Effector CD8-positive, alpha-beta T cell (primary cell): ENCODE measurements around the gene EFNB3.

ENCODE experiments used
- DNase-seq: peaks from one replicate; lab custom pipeline; 2025; lab: John Stamatoyannopoulos, UW

EFNB3 gene

GRCh38 chr17:7697828-7698588, 7.0 kb upstream of the EFNB3 start:
- DNase-seq: no peak

GRCh38 chr17:7700510-7700909, 4.5 kb upstream of the EFNB3 start:
- no peak for DNase-seq

GRCh38 chr17:7701681-7702080, 3.3 kb upstream of the EFNB3 start:
- no peak for DNase-seq

- no peak for DNase-seq
Measured at GRCh38 chr17:7702776-7703175, 2.2 kb upstream of the EFNB3 start.

- DNase-seq: no peak
Measured at GRCh38 chr17:7703584-7704479, 1.2 kb upstream of the EFNB3 start.

- DNase-seq: no peak
Measured at GRCh38 chr17:7705269-7706255, 560 bp downstream of the EFNB3 start.

GRCh38 chr17:7706631-7707354, 1.8 kb downstream of the EFNB3 start:
- DNase-seq: no peak

GRCh38 chr17:7707446-7707845, 2.4 kb downstream of the EFNB3 start:
- no peak for DNase-seq

- no peak for DNase-seq
Measured at GRCh38 chr17:7707858-7708750, 3.1 kb downstream of the EFNB3 start.

GRCh38 chr17:7709031-7709430, 4.0 kb downstream of the EFNB3 start:
- DNase-seq: no peak

- DNase-seq: no peak
Measured at GRCh38 chr17:7710301-7710700, 5.3 kb downstream of the EFNB3 start.

- DNase-seq: no peak
Measured at GRCh38 chr17:7711051-7711755, 6.2 kb downstream of the EFNB3 start.

- DNase-seq: no peak
Measured at GRCh38 chr17:7712111-7712771, 7.2 kb downstream of the EFNB3 start.

- no peak for DNase-seq
Measured at GRCh38 chr17:7713782-7714181, 8.8 kb downstream of the EFNB3 start.

GRCh38 chr17:7714721-7715594, 10.0 kb downstream of the EFNB3 start:
- DNase-seq: no peak

GRCh38 chr17:7715936-7716886, 11.2 kb downstream of the EFNB3 start:
- no peak for DNase-seq
